Glutamatergic neuron (in vitro differentiated cells): Measurements from ENCODE around the gene CSNK1D. TPM values are rescaled to one million over a fixed set of nuclear protein-coding genes. Genes with fewer than 3 reads are reported as not detected.
"Not testable (repeated sequence)": the region's sequence is repeated elsewhere in the genome, so short reads cannot be mapped to it uniquely, and the experiment has no call there.

Experiments used
- DNase-seq: peaks from one replicate; pipeline ENCODE4 v3.0.0; 2022
- H3K27ac Mint-ChIP-seq: one replicate; pipeline ENCODE4 v1.8.0; 2020; ENCODE audit warnings: mild to moderate bottlenecking, mixed read lengths, inconsistent platforms; ENCODE audit not compliant: unreplicated experiment
- H3K27me3 Mint-ChIP-seq: one replicate; pipeline ENCODE4 v1.8.0; 2020; ENCODE audit warnings: mild to moderate bottlenecking, moderate library complexity, mixed read lengths, inconsistent platforms; ENCODE audit not compliant: unreplicated experiment
- H3K36me3 Mint-ChIP-seq: one replicate; pipeline ENCODE4 v1.8.0; 2020; ENCODE audit warnings: mild to moderate bottlenecking, mixed read lengths, inconsistent platforms; ENCODE audit not compliant: unreplicated experiment
- H3K4me1 Mint-ChIP-seq: one replicate; pipeline ENCODE4 v1.8.0; 2020; ENCODE audit warnings: mild to moderate bottlenecking, low read depth, mixed read lengths, inconsistent platforms; ENCODE audit not compliant: unreplicated experiment
- H3K4me3 Mint-ChIP-seq: one replicate; pipeline ENCODE4 v1.8.0; 2020; ENCODE audit warnings: mild to moderate bottlenecking, mixed read lengths, inconsistent platforms; ENCODE audit not compliant: unreplicated experiment
- H3K9me3 Mint-ChIP-seq: one replicate; pipeline ENCODE4 v1.8.0; 2020; ENCODE audit warnings: mild to moderate bottlenecking, moderate library complexity, mixed read lengths, inconsistent platforms; ENCODE audit not compliant: unreplicated experiment
- microRNA-seq: library from miRNA; unstranded; fragments of <30 nt; microRNA quantifications from one replicate; pipeline ENCODE4, GENCODE V29; 2020; ENCODE audit not compliant: unreplicated experiment
- total RNA-seq: library from RNA; stranded (reverse); fragmentation: NEBNext Ultra II Directional; extraction: Animal tissue kit (Norgen Biotek cat#: 25700); gene quantifications from one replicate; pipeline ENCODE4 v1.2.1, GENCODE V29; 2021; ENCODE audit not compliant: unreplicated experiment
- TF ChIP-seq, protein P1 (sequence below): fragments of 200-600 bp; sonication (generic); IDR thresholded peaks from one replicate; pipeline ENCODE4 v1.5.0; 2021; ENCODE audit not compliant: partially characterized antibody, unreplicated experiment

CSNK1D gene
- total RNA-seq, 1 donor from 2014 or later: 211 TPM

DNA sequence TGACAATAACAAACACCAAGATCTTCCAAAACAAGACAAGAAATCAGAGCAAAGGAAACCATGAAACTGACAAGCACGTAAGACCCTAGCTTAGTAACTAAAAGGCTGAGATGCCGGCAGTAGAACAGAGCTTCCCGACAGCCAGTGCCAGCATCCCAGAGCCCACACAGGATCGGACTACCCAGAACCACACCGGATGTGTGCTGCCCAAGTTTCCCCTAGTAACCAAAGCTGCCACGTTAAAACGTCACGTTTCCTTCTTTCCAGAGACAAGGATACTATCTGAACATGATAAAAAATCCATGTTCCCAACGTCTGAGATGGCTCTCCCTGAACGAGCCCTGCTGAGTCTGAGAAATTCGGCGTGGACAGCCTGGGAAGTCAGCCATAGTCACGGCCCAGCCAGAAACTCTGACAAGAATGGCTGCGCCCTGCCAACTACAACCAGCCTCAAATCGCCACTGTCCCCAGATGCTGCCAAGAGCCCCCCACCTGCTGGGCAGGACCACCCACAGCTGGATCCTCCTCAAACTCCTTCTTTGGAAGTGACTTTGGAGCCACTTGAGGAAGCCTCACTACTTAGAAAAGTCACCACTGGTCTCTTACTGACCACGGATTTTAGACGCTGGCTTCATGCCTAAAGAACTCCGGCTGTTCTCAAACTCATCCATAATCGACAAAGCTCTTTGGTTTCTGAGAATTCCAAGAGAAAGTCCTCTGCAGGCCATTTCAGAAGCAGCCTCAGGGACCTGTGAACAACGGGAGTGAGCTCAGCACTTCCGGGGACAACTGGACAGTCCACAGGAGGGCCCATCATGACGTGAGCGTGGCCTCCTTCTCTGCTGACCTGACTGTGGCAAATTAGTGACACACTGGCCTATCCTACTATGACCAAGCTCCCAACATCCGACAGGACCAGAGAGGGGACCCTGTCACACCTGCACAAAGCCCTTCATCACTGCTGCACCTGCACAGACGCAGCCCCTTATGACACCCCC is 77.5 kb downstream of the CSNK1D start:
- DNase-seq: no peak
- TF ChIP-seq, protein P1, sequence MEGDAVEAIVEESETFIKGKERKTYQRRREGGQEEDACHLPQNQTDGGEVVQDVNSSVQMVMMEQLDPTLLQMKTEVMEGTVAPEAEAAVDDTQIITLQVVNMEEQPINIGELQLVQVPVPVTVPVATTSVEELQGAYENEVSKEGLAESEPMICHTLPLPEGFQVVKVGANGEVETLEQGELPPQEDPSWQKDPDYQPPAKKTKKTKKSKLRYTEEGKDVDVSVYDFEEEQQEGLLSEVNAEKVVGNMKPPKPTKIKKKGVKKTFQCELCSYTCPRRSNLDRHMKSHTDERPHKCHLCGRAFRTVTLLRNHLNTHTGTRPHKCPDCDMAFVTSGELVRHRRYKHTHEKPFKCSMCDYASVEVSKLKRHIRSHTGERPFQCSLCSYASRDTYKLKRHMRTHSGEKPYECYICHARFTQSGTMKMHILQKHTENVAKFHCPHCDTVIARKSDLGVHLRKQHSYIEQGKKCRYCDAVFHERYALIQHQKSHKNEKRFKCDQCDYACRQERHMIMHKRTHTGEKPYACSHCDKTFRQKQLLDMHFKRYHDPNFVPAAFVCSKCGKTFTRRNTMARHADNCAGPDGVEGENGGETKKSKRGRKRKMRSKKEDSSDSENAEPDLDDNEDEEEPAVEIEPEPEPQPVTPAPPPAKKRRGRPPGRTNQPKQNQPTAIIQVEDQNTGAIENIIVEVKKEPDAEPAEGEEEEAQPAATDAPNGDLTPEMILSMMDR: no peak
- H3K4me3 Mint-ChIP-seq: peak overlapping the region; percentile 5

DNA sequence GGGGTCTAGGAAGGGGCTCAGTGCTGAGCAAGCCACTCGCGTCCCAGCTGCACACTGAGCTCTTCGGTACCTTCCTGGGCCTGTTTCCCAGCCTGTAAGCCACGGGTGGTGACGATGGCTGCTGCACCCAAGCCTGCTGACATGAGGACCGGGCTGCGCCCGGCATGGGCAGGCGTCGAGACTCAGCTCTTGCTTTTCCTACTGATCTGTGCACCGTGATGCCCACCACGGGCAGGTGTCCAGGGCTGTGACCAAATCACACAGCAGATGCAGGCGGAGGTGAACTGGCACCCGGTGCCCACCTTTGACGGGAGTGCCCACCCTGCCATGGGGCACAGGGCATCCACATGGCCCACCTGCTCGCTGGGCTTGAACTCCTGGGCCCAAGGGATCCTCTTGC is 78.7 kb downstream of the CSNK1D start:
- Mint-ChIP-seq H3K27ac (no peak overlapping the region), H3K4me3 (no peak overlapping the region), H3K9me3 (no peaks in the 10 kb centered on the region), H3K27me3 (no peaks in the 10 kb centered on the region), H3K4me1 (no peaks in the 10 kb centered on the region), H3K36me3 (peaks cover 7% of the 10 kb centered on the region)
- TF ChIP-seq, protein P1: no peak
- no peak for DNase-seq

More for the DNA sequence above, 77.5 kb downstream of the CSNK1D start:
- Mint-ChIP-seq H3K27me3 (no peaks in the 10 kb centered on the region), H3K4me1 (no peaks in the 10 kb centered on the region), H3K9me3 (no peaks in the 10 kb centered on the region), H3K36me3 (peaks cover 7% of the 10 kb centered on the region), H3K27ac (peak overlapping the region; percentile 6)

DNA sequence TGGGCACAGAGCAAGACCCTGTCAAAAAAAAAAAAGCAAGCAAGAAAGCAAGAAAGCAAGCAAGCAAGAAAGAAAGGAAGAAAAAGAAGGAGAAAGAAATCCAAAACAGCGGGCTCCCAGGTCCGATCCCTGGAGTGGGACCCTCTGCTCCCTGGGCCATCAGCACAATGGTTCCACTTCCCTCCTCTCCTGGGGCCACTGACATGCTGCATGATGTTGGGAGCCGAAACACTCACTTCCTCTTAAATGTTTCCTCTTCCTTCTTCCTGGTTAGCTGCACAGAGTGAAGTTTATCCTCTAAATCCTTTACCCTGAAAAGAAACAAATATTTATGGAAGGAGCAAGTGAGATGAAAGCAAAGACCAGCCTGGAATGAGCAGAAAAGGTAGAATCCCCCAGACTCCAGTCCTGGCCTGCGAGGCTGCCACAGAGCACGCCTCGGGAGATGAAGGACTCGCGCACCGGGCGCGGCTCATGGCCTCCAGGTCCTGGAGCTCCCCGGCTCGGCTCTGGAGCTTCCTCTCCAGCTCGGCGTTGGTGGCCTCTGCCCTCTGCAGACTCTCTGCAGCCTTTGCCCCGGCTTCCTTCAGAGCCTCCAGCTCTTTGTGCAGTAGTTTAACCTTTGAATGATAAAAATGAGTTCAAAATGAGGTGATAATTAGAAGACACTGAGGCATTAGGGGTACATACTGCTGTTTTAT is 79.8 kb downstream of the CSNK1D start:
- Mint-ChIP-seq H3K27ac (no peak overlapping the region), H3K36me3 (peaks cover 7% of the 10 kb centered on the region), H3K4me1 (no peaks in the 10 kb centered on the region), H3K4me3 (no peak overlapping the region), H3K27me3 (no peaks in the 10 kb centered on the region), H3K9me3 (no peaks in the 10 kb centered on the region)
- TF ChIP-seq, protein P1: no peak
- no peak for DNase-seq

DNA sequence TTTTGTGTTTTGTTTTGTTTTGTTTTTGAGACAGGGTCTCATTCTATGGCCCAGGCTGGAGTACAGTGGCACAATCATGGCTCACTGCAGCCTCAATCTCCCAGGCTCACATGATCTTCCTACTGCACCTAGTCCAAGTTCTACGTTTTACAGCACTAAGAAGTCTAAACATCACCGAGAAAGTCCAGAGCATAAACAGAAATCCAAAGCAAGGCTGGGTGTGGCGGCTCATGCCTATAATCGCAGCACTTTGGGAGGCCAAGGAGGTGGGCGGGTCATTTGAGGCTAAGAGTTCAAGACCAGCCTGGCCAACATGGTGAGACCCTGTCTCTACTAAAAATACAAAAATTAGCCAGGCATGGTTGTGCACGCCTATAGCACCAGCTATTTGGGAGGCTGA is 80.5 kb downstream of the CSNK1D start:
- H3K36me3 Mint-ChIP-seq, H3K4me3 Mint-ChIP-seq, H3K27ac Mint-ChIP-seq, DNase-seq, H3K4me1 Mint-ChIP-seq, H3K9me3 Mint-ChIP-seq, H3K27me3 Mint-ChIP-seq: not testable (repeated sequence)

Small RNAs within 50 kb of the gene (microRNA-seq; reads per million reads assigned to microRNA genes)
- not detected for gene MIR6787

Other genes with a start within 250 kb of the CSNK1D start
- 46.0 TPM for gene RAC3, start 242.0 kb downstream of the CSNK1D start, total RNA-seq
- 89.5 TPM for gene DCXR, start 236.0 kb downstream of the CSNK1D start, total RNA-seq
- gene RFNG, start 221.9 kb downstream of the CSNK1D start, total RNA-seq: 50.8 TPM
- gene GPS1, start 221.8 kb downstream of the CSNK1D start, total RNA-seq: 115 TPM
- gene DUS1L, start 207.9 kb downstream of the CSNK1D start, total RNA-seq: 122 TPM
- gene FASN, start 175.5 kb downstream of the CSNK1D start, total RNA-seq: 439 TPM
- gene CCDC57, start 60.9 kb downstream of the CSNK1D start, total RNA-seq: 40.7 TPM
- gene SLC16A3, start 44.7 kb downstream of the CSNK1D start, total RNA-seq: 15.6 TPM
- gene CD7, start 43.9 kb upstream of the CSNK1D start, total RNA-seq: 0.27 TPM
- 0.29 TPM for gene SECTM1, start 60.1 kb upstream of the CSNK1D start, total RNA-seq
- gene TEX19, start 85.5 kb upstream of the CSNK1D start, total RNA-seq: not detected
- 7.2 TPM for gene UTS2R, start 98.1 kb upstream of the CSNK1D start, total RNA-seq
- gene HEXD, start 144.6 kb upstream of the CSNK1D start, total RNA-seq: 58.7 TPM
- gene OGFOD3, start 144.9 kb upstream of the CSNK1D start, total RNA-seq: 23.0 TPM
- gene CYBC1, start 177.1 kb upstream of the CSNK1D start, total RNA-seq: 134 TPM
- gene NARF, start 185.0 kb upstream of the CSNK1D start, total RNA-seq: 177 TPM
- 95.7 TPM for gene FOXK2, start 246.0 kb upstream of the CSNK1D start, total RNA-seq